HG03135 (cell line): ENCODE results near the gene HOMER2.
"Not testable (repeated sequence)": the region's sequence is repeated elsewhere in the genome, so short reads cannot be mapped to it uniquely, and the experiment has no call there.

Experiments used
- ATAC-seq: cut with Tn5 transposase; IDR thresholded peaks from one replicate; pipeline ENCODE4 v1.9.1; 2021; ENCODE audit warnings: mild to moderate bottlenecking, moderate library complexity; ENCODE audit not compliant: unreplicated experiment

The HOMER2 gene

DNA sequence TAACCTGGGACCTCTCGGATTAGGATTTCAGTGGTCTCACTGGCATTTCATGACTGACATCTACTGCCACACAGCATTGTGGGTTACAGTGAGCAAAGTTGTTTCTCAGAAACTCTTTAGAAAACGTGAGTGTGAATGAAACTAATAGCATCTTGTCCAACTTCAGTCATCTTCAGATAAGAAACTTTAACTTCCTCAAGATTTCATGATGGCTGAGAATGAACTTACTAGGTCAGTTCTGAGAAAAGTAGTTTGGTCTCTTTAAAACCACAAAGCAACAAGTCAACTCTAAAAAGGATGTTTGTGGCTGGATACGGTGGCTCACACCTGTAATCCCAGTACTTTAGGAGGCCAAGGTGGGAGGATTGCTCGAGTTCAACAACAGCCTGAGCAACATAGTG lies 14.2 kb upstream of the HOMER2 start:
- ATAC-seq = peak; percentile 89

DNA sequence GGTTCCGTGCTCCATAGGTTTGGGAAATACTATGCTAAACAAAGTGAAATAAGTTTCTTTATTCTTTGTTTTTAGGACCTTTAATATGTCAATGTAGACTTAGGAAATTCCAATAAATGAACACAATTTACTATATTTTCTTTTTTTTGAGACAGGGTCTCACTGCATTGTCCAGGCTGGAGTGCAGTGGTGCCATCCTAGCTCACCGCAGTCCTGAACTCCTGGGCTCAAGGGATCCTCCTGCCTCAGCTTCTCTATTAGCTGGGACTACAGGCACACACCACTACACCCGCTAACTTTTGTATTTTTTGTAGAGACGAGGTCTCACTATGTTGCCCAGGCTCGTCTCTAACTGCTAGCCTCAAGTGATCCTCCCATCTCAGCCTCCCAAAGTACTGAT lies 12.4 kb upstream of the HOMER2 start:
- ATAC-seq = no peak

DNA sequence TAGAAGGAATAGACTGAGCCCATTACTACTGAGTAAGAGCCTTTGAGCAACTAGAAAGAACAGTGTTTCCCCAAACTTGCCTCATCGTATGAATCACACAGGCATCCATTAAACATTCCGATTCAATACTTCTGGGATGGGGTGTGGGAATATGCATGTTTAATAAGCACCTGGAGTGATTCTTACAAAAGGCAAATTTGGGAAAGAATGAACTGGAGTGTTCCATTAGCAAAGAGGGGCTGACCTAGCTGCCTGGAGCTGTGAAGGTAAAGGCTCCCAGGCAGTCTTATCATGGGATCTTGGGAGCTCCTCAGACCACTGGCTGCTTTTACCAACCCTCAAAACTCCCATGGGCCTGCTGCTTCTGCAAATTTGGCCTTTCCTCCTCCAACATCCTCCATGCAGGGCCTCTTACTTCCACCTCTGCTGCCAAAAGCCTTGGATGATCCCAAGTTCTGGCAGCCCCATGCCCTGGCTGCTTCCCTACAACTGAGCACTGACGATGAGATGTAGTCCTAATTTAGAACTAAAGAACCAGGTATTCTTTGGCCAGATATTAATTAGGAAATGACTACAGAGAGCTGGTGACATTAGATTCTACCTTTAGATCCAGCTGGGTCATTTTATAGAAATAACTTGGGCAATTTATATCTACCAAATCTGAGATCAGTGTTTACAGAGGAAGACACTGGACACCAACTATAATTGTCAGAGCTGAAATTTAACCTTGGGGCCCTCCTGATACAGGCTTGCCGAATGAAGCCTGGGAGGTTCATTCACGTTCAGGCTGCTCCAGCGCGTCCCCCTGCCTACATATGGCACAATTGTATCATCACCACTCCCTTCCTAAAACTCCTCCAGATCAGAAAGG lies 11.2 kb upstream of the HOMER2 start:
- no peak for ATAC-seq

DNA sequence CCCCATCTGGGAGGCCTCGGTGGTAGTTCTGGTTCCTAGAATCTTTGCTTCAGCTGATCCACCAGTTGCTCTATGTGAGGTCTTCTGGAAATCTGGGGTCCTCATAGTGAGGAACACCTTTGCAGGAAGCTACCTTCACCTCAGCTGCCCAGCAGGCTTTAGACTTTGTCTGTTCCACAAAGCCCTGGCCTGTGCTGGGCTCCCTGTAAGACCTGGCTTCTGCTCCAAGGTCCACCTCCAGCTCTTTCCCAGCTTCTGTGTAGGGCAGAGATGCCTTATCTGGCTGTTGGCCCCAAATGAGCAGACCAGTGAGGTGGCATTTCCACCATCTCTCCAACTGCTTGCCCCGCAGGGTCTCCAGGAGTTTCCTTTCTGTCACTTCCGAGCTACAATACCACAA lies 8.2 kb upstream of the HOMER2 start:
- no peak for ATAC-seq

DNA sequence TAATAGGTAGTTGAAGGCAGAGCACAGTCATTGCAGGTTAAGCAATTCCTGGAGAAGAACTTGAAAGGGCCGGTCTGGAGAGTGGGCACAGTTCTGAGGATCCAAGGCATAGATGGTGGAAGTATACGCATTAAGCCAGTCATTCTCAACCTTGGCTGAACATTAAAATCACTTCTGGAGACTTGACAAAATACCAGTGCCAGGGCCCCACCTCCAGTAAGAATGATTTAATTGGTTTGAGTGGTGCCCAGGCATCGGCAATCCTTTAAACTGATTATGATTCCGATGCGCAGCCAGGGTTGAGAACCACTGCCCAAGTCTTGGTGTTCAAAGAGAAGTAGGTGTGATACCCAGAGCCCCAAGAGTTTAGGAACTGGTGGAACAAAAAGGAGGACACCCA lies 6.9 kb upstream of the HOMER2 start:
- ATAC-seq = no peak

DNA sequence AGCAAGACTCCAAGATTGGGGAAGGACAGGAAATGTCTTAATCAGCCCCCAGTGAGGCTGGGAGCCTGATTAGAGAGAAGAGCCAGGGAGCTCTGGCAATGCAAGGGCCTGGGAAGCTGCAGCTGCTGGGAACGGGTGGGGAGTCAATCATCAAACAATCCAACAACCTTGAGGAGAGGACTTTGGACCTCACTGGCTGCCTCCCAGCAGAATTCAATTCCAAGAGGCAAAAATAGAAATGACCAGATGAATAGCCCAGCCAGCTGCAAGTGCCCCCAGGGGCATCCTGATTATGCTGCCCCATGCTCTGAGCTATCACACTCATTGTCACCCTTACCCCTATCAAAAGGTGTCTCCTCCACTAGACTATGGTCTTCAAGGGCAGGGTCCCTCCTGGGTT lies 6.1 kb upstream of the HOMER2 start:
- no peak for ATAC-seq

DNA sequence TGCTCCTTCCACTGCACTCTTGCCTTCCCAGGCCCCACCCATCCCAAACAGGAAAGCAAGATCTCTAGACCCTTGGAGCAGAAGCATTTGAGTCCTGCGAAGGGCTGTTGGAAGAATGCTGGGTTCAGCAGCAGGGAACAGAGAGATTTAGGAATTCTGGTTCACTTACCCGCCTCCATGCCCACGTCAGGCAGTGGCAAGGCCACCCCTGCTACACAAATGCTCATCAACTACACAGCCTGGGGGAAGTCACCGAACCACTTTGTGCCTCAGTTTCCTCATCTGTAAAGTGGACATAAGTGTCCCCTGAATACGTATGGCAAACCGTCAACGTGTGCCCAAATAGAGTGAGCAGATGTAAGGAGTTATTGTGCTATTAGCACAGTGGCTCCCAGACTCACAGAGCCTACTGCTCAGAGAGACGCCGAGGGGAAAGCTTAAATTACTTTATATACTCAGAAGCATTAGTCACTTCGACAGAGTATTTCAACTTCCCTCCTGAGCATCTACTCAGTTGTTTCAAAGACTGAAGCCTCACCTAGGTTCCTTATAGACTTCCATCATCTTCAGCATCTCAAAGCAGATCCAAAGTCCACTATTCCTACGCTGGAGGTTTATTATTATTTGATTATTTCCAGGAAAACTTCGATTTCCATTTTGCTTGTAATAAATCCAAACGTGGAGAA lies 905 bp downstream of the HOMER2 start:
- ATAC-seq = no peak

DNA sequence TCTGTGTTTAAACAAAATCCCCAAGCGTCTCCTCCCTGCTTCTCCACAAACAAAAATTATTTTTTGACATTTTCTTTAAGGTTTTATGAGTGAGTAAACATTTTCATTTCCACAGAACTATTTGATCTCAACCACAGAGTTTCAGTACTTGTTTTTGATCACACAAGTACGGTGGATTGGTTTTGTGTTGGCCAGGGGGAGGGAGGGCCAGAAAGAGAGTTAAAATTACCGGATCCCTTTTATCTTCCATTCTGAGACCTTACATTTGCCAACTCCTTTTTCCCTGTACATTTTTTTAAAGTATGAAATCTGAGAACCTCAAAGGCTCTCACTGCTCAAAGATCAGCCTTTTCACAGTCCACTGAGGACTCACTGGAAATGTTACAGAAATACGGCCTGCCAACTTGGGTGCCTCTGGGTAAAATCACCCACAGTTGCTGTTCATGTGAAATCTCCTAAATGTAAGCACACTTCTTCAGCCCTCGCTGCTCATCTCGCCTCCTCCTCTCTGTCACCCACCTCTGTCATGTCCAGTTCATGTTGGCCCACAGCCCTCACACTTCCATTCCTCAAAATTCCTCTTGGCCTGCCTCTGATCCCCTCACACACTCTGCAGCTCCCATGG lies 1.7 kb downstream of the HOMER2 start:
- ATAC-seq = peak; percentile 52

DNA sequence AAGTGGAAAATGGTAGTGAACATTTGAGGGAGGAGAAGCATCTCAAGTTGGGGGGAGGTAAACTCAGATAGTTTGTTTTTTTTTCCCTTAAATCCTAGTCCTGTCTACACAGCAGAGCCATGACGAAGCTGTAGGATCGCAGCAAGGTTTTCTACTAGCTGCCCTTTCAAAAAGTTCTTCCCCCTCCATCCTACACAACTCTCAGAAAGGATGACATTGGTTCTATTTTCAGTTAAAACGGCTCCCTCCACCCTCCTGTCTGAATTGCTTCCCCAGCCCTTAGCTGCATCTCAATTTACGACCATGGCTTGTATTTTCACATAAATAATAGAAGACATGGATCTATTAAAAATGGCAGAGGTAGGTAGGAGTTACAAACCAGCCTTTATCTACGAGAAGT lies 2.2 kb downstream of the HOMER2 start:
- ATAC-seq = no peak

DNA sequence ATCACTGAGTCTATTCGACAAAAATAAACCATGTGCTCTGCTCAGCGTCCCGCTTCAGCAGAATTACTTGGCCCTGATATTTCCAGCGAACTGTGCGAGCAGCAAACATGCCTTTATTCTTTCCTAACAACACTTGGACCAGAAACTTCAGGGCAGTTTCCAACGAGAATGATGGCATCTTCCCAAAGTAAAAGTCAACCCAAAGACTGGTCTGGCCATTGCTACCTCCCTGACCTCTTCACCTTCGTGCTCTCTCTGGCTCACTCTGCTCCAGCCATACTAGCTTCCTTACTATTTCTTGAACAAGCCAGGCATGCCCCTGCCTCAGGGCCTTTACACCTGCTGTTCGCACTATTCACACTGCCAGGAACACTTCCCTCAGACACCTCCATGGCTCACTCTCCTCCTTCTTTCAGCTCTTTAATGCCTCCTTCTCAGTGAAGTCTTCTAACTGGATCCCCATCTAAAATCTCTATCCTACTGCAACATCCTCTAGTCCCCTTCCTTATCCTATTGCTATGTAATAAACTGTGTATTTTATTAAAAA lies 6.3 kb downstream of the HOMER2 start:
- no peak for ATAC-seq

DNA sequence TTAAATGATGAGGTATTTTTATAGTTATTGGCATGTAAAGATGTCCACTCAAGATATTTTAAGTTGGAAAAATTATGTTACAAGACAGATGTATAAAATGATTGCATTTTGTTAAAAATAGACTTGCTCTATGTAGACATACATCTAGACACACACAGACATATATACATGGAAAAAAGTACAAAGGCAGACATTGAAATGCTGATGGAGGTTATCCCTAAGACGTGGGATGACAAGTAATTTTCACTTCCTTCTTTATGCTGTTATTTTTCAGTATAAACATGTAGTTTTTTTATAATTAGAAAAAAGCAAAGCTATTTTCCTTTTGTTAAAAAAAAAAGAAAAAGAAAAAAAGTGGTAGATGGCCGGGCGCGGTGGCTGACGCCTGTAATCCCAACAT lies 7.2 kb downstream of the HOMER2 start:
- no peak for ATAC-seq

DNA sequence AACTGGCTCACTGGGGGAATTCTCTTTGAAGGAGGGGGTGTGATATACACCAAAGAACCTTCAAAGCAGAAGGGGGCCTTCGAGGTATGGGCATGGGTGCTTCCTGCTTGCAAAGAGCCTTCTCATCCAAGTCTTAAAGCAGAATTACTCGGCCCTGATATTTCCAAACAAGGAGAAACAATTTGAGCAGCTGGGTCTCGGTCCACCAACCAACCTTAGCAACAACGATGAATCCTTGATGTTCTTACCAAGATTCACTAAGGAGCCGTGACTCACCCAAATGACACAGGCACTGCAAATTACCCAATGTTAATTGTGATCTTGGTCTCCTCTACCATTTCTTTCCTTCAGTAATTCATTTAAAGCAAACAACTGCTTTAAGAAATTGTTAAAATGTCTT lies 7.7 kb downstream of the HOMER2 start:
- ATAC-seq = no peak

DNA sequence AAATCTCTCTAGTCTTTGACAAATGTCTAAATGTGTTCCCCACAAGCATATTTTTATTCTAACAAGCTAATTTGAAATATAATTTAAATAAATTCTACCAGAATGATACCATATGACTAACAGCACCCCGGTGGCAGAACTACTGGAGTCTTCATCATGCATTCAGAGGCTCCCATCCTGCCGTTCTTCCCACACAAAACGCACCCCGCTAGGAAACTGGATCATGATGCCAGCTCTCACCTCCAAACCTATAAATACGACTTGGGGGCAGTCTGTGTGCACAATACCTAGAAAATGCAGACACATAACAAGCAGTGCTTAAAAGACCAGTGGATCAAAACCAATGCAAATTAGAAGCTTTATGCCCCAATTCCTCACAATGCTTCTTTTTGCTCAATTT lies 8.5 kb downstream of the HOMER2 start:
- no peak for ATAC-seq

DNA sequence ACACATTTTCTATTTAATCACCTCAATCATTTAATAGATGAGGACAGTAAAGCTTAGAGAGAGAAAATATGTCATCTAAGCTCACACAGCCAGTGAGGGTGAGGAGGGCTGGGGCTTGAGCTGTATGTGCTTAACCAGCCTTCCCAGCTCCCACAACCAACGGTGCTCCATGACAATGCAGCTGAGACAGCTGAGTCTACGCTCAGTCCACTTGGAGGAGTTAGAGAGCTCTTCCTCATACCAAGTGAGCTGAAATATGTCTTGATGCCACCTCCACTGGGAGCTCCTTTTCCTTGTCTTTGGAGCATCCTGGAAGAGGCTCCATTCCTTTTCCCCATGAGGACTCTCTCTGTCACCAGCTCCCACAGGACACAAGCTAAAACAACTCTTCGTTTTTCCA lies 9.3 kb downstream of the HOMER2 start:
- no peak for ATAC-seq

DNA sequence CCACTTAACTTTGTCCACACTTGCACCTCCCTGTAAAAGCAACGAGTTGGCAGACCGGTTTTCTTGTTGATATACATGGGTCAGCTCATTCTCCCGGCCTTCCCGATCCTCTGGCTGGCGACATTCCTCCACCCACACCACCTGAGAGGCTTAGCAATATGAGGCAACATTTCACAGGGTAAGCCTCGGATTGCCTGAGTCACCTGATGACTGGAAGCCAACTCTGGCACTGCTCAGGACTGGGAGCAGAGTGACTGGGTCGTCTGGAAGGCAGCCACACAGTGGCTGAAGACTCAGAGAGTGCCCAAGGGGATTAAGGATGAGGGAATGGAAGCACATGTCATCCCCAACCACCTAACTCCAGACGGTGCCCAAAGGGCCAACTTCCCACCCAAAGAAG lies 9.8 kb downstream of the HOMER2 start:
- no peak for ATAC-seq

DNA sequence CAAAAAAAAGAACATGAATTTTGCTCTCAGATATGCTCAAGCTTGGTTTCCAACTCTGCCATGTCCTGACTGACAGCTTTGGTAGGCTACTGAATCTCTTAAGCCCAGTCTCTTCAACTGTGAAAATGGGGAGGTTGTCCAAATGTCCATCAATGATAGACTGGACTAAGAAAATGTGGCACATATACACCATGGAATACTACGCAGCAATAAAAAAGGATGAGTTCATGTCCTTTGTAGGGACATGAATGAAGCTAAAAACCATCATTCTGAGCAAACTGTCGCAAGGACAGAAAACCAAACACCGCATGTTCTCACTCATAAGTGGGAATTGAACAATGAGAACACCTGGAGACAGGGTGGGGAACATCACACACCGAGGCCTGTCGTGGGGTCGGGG lies 12.8 kb downstream of the HOMER2 start:
- ATAC-seq = not testable (repeated sequence)

DNA sequence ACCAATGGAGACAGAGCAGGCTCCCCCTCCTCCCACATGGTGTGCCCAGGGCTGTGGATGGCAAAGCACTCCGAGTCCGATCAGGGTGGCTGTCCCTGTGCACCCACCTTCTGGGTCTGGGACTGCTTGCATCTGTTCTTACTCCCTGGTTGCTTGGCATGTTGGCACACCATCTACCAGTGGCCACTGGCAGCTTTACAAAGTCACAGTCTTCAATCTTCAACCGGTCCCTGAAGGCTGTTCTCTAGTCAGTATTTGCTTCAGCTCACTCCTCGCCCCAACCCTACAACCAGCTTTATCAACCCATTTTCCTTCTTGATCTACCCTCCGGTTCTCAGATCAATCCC lies 14.8 kb downstream of the HOMER2 start:
- no peak for ATAC-seq

DNA sequence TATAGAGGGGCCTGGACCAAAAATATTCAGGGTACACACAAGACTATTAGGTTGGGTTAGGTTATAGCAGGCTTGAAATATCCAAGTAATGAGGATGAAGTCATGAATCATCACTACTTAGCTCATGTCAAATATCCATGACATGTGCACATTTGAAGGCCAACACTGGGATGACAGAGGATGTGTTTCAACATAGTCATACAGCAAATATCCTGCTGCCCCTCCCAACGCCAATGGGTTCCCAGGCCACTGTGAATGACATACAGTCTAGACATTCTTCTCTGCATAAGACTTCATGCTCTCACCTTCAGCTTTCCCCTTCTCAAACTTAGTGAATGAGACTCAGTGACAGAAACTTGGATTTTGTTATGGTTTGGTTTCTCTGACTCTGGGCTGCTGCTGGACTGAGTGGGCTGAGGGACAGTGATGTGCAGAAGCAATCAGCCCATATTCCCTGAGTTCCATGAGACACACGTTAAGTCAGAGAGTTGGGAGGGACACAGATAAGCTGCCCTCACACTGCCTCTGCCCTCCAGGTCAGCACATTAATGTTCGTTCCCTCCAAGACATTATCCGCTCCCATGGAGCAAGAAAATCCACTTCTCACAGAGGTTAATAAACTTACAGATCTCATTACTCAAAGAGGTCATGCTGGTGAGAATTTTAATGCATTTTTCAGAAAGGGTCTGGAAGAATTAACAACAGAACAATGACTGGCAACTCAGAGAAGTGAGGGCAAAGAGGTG lies 15.4 kb downstream of the HOMER2 start:
- no peak for ATAC-seq

DNA sequence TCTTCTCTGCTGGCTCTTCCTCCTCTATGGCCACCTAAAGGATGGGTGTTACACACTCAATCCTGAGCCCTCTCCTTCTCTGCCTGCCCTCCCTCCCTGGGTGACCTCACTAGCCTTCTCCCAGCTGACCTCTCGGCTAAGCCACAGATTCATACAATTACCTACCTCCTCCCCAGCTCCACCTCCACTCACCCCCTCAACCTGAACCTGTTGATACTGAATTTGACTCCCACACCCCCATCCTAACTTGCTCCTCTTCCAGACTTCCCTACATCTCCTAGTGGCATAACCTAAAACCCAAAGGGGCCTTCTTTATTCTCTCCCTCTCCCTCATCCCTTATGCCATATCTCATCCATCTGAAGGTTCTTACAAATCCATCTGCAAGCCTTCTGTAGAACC lies 17.1 kb downstream of the HOMER2 start:
- ATAC-seq = no peak

DNA sequence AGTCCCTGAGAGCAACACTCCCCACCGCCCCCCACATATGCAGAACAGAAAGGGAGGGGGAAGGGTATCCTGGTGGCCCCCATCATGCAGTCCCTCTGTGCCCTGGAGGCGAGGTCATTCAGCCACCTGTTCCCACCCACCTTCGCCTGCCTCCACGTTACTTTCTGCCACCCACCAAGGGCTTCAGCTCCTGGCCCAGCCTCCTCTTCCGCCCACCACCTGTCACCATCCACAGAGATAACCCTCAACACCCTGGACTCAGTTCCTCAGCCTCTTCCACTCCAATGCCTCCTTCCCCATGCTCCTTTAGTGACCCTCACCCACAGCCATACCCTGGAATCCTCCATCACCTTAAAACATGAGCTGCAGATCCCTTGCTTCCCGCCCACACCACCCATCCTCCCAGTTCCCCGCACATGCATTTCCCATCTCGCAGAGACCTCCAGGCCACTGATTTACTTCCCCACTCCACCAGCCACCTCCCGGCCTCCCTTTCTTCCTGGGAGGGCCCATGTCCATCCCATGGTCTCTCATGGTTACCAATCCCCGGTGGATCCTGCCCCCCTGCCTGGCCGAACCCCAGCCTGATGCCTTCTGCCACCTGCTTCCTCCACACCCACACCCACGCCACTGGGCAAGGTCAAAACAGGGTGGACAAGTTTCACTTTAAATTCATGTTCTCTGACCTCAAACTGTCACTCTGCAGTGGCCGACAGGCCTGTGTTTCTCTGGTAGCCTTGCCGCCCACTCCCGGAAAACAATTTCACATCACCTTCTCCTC lies 18.2 kb downstream of the HOMER2 start:
- no peak for ATAC-seq
